Left ventricle myocardium inferior (tissue), 1 donor: ENCODE data around the gene SPP1. TPM values are rescaled to one million over a fixed set of nuclear protein-coding genes. Genes with fewer than 3 reads are reported as not detected.
"Not testable (repeated sequence)": the region's sequence is repeated elsewhere in the genome, so short reads cannot be mapped to it uniquely, and the experiment has no call there.

Experiments
- DNase-seq: peaks from one replicate; pipeline ENCODE4 v3.0.0-alpha.2; 2020
- H3K27ac ChIP-seq: fragments of 200-600 bp; replicated peaks from 2 replicates; pipeline ENCODE4 v1.8.0; 2021
- H3K27me3 ChIP-seq: fragments of 200-600 bp; 2 replicates; pipeline ENCODE4 v1.8.0; 2021; ENCODE audit warnings: low read depth
- H3K36me3 ChIP-seq: fragments of 200-600 bp; 2 replicates; pipeline ENCODE4 v1.8.0; 2021
- H3K4me1 ChIP-seq: fragments of 200-600 bp; 2 replicates; pipeline ENCODE4 v1.8.0; 2021
- H3K4me3 ChIP-seq: fragments of 200-600 bp; 2 replicates; pipeline ENCODE4 v1.8.0; 2021; ENCODE audit warnings: mild to moderate bottlenecking, moderate library complexity
- H3K9me3 ChIP-seq: fragments of 200-600 bp; replicated peaks from 2 replicates; pipeline ENCODE4 v1.8.0; 2021
- CTCF ChIP-seq: fragments of 200-600 bp; IDR thresholded peaks from 2 replicates; pipeline ENCODE4 v1.8.0; 2021; ENCODE audit warnings: antibody characterized with exemption, mild to moderate bottlenecking, borderline replicate concordance
- intact Hi-C: fragments of 100-400 bp; cut with micrococcal nuclease; formaldehyde crosslinking; loops from one replicate; pipeline ENCODE4 v1.11.0; 2022
- total RNA-seq: library from RNA; stranded (reverse); fragmentation: NEBNext Ultra II Directional; extraction: Animal tissue kit (Norgen Biotek cat#: 25700); gene quantifications from one replicate; pipeline ENCODE4 v1.2.1, GENCODE V29; 2021
- donor health status: DM: no; HTN: yes; CAD: no; lungs with severe emphysema.

The SPP1 gene
- total RNA-seq, 1 donor from 2014 or later: 3.7 TPM

GRCh38 chr4:87986508-87986907 lies 11.0 kb downstream of the SPP1 start:
- H3K4me1 ChIP-seq: no peaks in the 10 kb centered on the region
- H3K36me3 ChIP-seq: no peaks in the 10 kb centered on the region
- no peak for DNase-seq
- TF ChIP-seq CTCF: no peak
- H3K4me3 ChIP-seq: no peak overlapping the region
- H3K27ac ChIP-seq: no peak overlapping the region
- peaks cover 9% of the 10 kb centered on the region for H3K27me3 ChIP-seq
- intact Hi-C loops: no loop called here
- no peaks in the 10 kb centered on the region for H3K9me3 ChIP-seq

GRCh38 chr4:87989765-87990164 lies 14.3 kb downstream of the SPP1 start:
- Histone ChIP-seq H3K4me3 (no peak overlapping the region), H3K27ac (no peak overlapping the region), H3K27me3 (peaks cover 9% of the 10 kb centered on the region), H3K4me1 (no peaks in the 10 kb centered on the region), H3K36me3 (no peaks in the 10 kb centered on the region), H3K9me3 (no peaks in the 10 kb centered on the region)
- no peak for TF ChIP-seq CTCF
- intact Hi-C loops: no loop called here
- DNase-seq: no peak

GRCh38 chr4:87995435-87995834 lies 19.9 kb downstream of the SPP1 start:
- Histone ChIP-seq H3K4me3 (no peak overlapping the region), H3K4me1 (no peaks in the 10 kb centered on the region), H3K36me3 (no peaks in the 10 kb centered on the region), H3K27me3 (no peaks in the 10 kb centered on the region), H3K9me3 (no peaks in the 10 kb centered on the region), H3K27ac (no peak overlapping the region)
- DNase-seq: no peak
- TF ChIP-seq CTCF: no peak
- intact Hi-C loops: no loop called here

- H3K4me1 ChIP-seq, intact Hi-C loops, H3K27me3 ChIP-seq, H3K36me3 ChIP-seq, H3K9me3 ChIP-seq, DNase-seq, H3K4me3 ChIP-seq, H3K27ac ChIP-seq: not testable (repeated sequence)
Observed at GRCh38 chr4:87999191-87999691, 23.7 kb downstream of the SPP1 start.

GRCh38 chr4:88001871-88002270 lies 26.4 kb downstream of the SPP1 start:
- H3K36me3 ChIP-seq: no peaks in the 10 kb centered on the region
- H3K4me1 ChIP-seq: peaks cover 2% of the 10 kb centered on the region
- no peaks in the 10 kb centered on the region for H3K27me3 ChIP-seq
- DNase-seq: no peak
- no peak overlapping the region for H3K27ac ChIP-seq
- H3K4me3 ChIP-seq: no peak overlapping the region
- intact Hi-C loops: no loop called here
- H3K9me3 ChIP-seq: no peaks in the 10 kb centered on the region
- TF ChIP-seq CTCF: no peak

- TF ChIP-seq CTCF: no peak
- H3K9me3 ChIP-seq: no peaks in the 10 kb centered on the region
- H3K27ac ChIP-seq: no peak overlapping the region
- no peak overlapping the region for H3K4me3 ChIP-seq
- H3K27me3 ChIP-seq: no peaks in the 10 kb centered on the region
- peaks cover 6% of the 10 kb centered on the region for H3K4me1 ChIP-seq
- no peaks in the 10 kb centered on the region for H3K36me3 ChIP-seq
- intact Hi-C loops: no loop called here
- no peak for DNase-seq
Observed at GRCh38 chr4:88002786-88003185, 27.3 kb downstream of the SPP1 start.
